ENCODE data around the gene SH3BGR.

- TF ChIP-seq EZH2 (IDR thresholded peaks at IDR 0.05; ENCODE audit: low read length, missing control alignments) (no peak), CTCF (conservative IDR thresholded peaks at IDR 0.05 in 1 of 2, IDR thresholded peaks at IDR 0.05 in 1 of 2; ENCODE audit: low read depth in 1 of 2, low read length in 2 of 2) (no peak)
Observed at GRCh38 chr21:39480271-39480670, 28.5 kb downstream of the SH3BGR start.

Measured in fibroblast of lung (primary cell).